ENCODE measurements around the gene MCOLN1.

GRCh38 chr19:7545300-7545699 lies 22.9 kb downstream of the MCOLN1 start:
- TF ChIP-seq MAX (IDR thresholded peaks at IDR 0.05) (no peak), CTCF (IDR thresholded peaks at IDR 0.05; ENCODE audit: control extremely low read depth in 1 of 3, insufficient read depth in 1 of 3, low read depth in 1 of 3, low read length in 3 of 3) (no peak), RAD21 (IDR thresholded peaks at IDR 0.05 in 1 of 2, conservative IDR thresholded peaks at IDR 0.05 in 1 of 2; ENCODE audit: low read depth in 2 of 2, low read length in 2 of 2) (no peak)
